HG03565 (cell line): ENCODE data around the gene TNS1.

Experiments
- ATAC-seq: cut with Tn5 transposase; IDR thresholded peaks from one replicate; pipeline ENCODE4 v1.9.1; 2021; ENCODE audit warnings: mild to moderate bottlenecking, moderate library complexity; ENCODE audit not compliant: unreplicated experiment

TNS1 gene

DNA sequence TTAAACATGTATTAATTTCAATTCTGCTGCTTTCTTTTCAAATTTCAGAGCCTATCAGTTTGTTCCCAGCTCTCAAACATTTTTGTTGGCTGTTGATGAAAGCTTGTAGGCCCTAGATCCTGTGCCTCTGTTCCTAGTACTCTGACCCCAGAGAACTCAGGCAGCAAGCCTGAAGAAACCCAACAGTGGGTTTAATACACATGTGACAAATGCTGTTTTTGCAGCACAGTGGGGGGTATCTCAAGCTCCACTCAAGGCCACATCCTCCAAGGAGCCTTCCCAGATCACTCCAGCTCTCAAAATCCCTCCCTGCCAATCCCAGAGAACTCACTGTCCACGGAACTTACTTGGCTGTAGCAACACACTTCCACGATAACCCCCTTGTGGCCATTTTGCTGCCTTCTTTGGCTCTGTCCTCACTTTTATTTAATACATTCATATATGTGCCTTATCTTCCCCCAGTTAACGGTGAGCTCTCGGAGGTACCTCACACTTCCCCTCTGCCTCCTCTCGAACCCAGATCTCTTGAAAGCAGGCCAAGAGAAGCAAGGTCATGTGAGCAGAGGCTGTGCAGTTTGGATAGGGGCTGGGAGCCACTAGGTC, 122.4 kb downstream of the TNS1 start:
- ATAC-seq: no peak

GRCh38 chr2:217878915-217879590, 123.7 kb downstream of the TNS1 start:
- ATAC-seq: no peak

DNA sequence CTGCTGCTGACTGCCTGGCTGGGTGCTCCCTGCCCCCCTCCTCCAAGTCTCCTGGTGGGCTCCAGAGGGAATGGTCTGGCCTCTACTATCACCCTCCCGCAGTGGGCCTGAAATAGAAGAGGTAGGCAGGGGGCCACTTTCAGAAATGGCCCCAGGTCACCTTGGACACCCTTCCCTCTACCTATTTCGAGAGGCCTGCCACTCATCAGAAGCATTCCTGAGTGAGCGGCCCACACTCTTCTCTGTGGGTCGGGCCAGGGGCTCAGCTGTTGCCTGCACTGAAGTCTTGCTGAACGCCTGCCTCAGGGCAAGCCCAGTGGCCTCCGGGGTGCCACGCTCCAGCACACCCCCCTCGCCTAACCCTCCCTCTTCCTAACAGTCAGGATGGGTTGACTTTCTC, 124.9 kb downstream of the TNS1 start:
- no peak for ATAC-seq

GRCh38 chr2:217876253-217876570, 126.6 kb downstream of the TNS1 start:
- no peak for ATAC-seq

GRCh38 chr2:217875556-217876252, 127.1 kb downstream of the TNS1 start:
- no peak for ATAC-seq

- no peak for ATAC-seq
Observed at GRCh38 chr2:217875138-217875537, 127.7 kb downstream of the TNS1 start.

DNA sequence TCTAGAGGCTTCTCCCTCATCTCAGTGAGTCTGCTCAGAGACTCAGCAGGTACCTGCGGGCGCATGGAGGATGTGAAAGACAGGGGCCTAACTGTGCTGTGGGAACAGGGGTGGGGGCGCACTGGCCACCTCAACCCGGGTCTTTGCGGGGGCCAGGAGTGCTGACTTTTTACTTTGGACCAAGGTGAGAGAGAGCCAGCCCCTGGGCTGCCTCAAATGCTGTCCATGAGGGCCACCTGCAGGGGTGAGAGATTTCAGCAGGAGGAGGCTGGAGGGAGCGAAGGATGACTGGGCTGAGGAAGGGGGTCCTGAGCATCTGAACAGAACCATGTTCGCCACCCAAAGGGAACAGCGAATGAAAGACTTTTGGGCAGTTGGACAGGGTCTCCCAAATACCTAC, 129.4 kb downstream of the TNS1 start:
- no peak for ATAC-seq

DNA sequence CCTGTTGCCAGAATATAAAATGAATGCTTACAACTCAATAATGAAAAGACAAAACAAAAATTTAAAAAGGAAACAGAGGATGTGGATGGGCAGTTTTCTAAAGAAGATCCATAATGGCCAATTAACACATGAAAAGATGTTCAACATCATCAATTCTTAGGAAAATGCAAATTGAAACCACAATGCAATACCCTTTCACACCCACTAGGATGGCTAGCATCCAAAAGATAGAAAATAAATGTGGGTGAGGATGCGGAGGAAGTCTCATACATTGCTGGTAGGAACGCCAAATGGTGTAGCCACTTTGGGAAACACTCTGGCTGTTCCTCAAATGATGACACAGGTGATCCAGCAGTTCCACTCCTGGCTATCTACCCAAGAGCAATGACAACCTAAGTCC, 130.5 kb downstream of the TNS1 start:
- ATAC-seq: no peak

DNA sequence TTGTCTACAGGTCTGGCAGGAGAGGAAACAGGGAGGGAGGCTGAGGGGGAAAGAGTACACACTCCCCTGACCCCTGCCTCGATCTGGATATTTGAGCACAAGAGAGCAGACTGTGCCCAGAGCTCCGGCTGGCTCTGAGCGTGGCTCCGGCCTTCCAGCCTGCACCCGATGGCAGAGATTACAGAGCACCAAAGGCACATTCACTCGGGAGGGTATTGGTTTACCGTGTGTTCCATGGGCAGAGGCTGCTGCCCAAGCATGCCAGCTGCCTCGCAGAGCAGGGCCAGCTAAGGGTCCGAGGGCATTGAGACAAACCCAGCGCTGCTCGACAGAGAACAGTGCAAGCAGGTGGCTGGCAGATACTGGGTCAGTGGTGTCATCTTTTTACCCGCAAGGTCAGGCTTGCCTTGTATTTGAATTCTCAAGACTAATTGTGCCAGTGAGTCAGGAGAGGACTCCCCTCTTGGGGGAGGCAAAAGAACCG, 132.2 kb downstream of the TNS1 start:
- ATAC-seq: no peak

- ATAC-seq: no peak
Observed at GRCh38 chr2:217868911-217869334, 133.9 kb downstream of the TNS1 start.

DNA sequence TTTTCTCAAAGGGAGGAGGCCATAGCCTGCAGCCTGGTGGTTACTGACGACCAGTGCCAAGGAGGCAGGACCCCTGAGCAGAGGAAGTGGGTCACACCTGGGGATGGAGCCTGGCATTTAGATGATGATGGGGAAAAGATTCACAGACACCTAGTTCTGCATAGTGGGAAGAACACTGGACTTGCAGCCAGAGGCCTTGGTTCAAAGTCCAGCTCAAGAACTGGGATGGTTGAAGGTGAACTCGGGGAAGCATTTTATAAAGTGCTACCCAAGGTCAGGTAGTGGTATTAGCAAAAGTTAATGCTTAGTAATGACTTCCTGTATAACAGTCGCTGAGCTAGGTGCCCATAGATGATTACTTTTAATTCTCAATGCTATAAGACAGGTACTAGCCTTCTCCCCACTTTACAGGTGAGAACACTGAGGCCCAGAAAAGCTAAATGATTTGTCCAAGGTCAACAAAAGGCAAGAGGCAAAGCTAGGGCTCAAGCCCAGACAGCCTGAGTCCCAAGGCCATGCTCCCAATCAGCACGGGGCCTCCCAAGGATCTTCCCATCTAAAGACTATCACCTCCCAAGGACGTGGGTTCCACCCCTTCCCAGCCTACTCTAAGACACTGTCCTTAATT, 134.4 kb downstream of the TNS1 start:
- ATAC-seq: no peak

DNA sequence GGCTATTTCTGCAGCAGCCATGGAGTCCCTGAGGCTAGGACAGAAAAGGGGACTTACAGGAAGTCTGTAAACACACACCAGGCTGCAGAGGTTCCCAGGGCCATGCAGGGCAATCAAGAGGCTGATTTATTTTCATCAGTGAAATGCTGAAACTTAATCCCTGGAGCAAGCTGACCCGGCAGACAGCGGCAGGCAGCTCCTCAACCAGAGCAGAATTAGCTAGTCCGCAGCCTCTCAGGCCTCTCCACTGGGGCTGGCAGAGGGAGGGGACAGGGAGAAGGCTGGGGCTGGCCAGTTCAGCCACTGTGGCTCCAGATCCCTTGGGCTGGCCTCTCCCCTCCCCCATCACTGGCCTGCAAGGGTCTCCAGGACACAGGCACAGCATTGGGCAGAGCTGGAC, 136.3 kb downstream of the TNS1 start:
- no peak for ATAC-seq

DNA sequence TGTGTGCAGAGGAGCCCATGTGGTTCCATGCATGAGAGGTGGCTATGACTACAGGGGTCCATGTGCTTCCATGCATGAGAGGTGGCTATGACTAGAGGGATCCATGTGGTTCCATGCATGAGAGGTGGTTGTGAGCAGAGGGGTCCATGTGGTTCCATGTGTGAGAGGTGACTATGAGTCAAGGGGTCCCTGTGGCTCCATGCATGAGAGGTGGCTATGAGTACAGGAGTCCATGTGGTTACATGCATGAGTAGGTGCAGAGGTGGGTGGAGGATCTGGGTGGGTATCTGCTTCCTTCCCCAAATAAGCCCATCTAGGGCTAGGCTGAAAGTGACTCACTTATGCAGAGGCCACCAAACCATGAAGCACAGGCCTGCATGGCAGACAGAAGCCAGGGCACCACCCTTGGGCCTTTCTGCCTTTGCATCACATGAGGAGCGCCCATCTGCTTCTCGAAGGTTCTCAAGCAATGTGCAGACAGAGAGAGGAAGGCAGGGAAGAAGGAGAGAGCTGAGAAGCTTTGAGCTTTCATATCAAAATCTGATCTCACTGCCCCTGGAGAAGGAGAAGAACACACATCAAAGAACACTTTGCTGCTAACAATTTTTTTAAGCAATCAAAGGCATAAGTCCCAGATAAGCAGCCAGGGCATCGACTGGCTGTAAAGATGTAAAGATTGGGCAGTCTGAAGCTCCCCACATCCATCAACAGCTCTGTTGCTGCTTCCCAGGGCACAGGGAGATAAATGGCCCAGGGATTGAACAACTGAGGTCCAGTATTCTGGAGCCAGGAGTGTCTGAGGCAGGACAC, 137.6 kb downstream of the TNS1 start:
- ATAC-seq: peak; percentile 62

DNA sequence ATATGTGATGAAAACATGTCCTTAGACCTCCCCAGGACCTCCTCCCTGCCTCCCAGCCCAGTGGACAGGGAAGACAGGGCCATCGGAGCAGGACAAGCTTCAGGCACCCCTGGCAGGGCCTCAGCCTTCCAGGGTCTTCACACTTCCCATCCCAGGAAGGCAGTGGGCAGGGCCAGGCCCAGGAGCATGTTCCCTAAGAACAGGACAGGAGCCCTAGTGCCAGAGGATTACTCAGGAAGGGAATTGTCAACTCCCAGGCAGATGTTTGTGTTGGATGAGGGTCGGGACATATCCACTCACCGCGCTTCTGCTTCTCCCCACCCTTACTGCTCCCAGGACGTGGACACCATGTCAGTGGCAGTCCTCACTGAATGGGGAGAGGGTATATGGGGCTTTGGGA, 138.9 kb downstream of the TNS1 start:
- ATAC-seq: no peak

GRCh38 chr2:217861334-217861877, 141.4 kb downstream of the TNS1 start:
- ATAC-seq: no peak

DNA sequence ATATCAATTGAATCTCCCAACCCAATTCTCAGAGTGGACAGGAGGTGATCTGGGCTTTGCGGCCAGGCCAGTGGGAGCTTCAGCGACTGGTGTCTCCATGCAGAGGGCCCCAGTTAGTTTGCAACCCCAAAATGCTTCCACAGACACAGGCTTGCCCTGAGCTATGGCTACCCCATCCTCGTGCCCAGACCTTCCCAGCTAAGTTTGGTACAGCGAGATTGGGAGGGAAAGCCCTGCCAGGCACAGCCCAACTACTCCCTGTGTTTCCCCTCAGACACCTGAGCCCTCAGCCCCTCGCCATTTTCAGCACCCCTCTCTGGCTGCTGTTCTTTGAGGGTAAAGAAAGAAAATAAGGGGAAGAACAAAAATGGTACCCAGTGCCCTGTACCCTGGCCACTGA, 142.9 kb downstream of the TNS1 start:
- no peak for ATAC-seq

GRCh38 chr2:217858519-217859491, 144.0 kb downstream of the TNS1 start:
- ATAC-seq: no peak

DNA sequence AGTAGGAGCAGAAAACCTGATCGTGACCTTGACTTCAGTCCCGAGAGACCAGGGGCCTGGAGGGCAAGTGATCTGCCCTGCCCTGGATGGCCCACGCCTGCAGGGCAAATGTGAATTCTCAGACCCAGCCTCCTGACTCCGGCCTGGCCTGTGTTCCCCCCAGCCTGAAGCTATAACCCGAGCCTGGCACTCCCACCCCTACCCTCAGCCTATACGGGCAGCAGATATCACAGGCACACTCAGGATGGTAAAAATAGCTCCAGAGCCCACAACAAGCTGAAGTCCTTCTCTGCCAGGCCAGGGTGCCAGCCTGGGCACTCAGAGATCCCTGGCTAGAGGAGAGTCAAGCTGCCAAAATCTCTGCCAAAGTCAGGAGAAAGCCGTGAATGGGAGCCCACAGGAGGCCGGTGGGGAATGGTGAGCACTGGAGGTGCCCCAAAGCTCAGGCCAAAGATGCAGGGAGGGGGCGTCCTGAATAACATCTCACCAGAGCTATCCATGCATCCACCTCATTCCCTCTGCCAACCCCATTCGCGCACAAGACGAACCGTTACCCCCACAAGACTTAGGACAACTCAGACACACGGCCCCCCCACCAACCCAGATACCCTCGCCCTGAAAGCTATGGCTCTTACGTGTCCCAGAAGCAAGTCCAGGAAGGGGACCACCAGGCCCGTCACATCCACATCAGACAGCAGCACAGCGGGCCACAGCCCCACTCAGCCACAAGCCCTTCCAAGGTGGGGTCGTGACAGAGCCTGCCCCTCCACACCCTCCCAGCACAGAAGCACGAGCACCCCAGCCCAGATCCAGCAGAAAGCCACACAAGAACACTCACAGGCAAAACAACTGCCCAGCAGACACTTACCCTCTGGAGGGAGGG, 144.9 kb downstream of the TNS1 start:
- ATAC-seq: no peak

DNA sequence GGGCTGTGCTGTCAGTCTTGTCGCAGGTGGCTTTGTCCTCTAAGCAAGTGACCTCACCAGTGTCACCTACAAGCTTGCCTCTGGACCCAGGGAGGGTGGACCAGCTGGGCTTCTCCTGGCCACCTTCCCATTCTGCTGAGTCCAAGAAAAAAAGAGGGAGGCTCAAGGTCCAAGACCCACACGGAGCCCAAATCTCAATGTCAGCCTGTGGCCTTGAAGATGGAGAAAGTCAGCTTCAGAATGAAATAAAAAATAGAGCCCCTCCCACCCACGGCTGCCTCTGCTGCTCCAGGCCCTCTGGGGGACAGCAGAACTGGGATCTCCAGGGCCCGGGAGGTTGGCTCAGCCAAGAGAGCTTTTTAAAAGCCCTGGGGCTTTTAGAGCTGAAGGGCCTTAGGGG, 145.9 kb downstream of the TNS1 start:
- ATAC-seq: no peak
